Activated naive CD8-positive, alpha-beta T cell treated with anti-CD3 and anti-CD28 coated beads for 36 hours (primary cell): ENCODE data around the gene BPIFA1. TPM values are rescaled to one million over a fixed set of nuclear protein-coding genes. Genes with fewer than 3 reads are reported as not detected.

ENCODE experiments used
- DNase-seq: peaks from one replicate; pipeline ENCODE4 v3.0.0; 2021
- H3K27ac Mint-ChIP-seq: one replicate; pipeline ENCODE4 v1.8.0; 2022; ENCODE audit warnings: mild to moderate bottlenecking, moderate library complexity, mixed read lengths
- H3K27me3 Mint-ChIP-seq: one replicate; pipeline ENCODE4 v1.8.0; 2022; ENCODE audit warnings: mild to moderate bottlenecking, mixed read lengths
- H3K36me3 Mint-ChIP-seq: one replicate; pipeline ENCODE4 v1.8.0; 2021; ENCODE audit warnings: mild to moderate bottlenecking, mixed read lengths
- H3K4me1 Mint-ChIP-seq: one replicate; pipeline ENCODE4 v1.8.0; 2021; ENCODE audit warnings: mixed read lengths
- H3K4me3 Mint-ChIP-seq: one replicate; pipeline ENCODE4 v1.8.0; 2022; ENCODE audit warnings: mild to moderate bottlenecking, moderate library complexity, mixed read lengths
- H3K9me3 Mint-ChIP-seq: one replicate; pipeline ENCODE4 v1.8.0; 2022; ENCODE audit warnings: mixed read lengths
- total RNA-seq, 2 experiments: library from RNA; stranded (reverse); gene quantifications; one replicate each; pipeline ENCODE4 v1.2.3, GENCODE V29; 2021

BPIFA1 gene
- total RNA-seq, 2 experiments from 2014 or later, result not detected

DNA sequence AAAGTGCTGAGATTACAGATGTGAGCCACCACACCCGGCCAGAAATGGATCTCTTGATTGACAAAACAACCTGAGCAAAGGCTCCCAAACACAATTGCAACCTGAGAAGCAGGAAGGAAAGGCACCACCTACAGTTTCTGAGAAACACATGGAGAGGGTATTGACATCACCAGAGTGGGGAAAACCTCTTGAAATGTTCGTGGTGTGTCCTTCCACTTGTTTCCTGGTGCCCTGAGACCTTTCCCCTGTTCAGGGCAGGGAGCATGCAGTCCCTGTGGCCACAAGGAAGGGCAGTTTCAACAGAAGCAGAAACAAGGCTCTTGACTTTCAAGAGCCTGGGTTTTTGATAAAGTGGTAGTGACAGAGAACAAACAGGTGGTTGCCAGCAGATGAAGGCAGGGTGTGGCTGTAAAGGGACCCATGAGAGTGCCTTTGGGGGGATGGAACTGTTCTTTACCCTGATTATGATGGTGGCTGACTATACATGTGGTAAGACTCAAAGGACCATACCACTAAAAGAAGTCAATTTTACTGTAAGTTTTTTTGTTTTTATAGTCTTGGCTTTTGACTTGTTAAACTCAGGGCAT is 3.2 kb upstream of the BPIFA1 start:
- no peak overlapping the region for H3K4me3 Mint-ChIP-seq
- H3K27ac Mint-ChIP-seq, result peak overlapping the region; percentile 22
- no peaks in the 10 kb centered on the region for H3K36me3 Mint-ChIP-seq
- peaks cover 11% of the 10 kb centered on the region for H3K27me3 Mint-ChIP-seq
- peaks cover 9% of the 10 kb centered on the region for H3K4me1 Mint-ChIP-seq
- DNase-seq, result no peak
- H3K9me3 Mint-ChIP-seq, result no peaks in the 10 kb centered on the region

DNA sequence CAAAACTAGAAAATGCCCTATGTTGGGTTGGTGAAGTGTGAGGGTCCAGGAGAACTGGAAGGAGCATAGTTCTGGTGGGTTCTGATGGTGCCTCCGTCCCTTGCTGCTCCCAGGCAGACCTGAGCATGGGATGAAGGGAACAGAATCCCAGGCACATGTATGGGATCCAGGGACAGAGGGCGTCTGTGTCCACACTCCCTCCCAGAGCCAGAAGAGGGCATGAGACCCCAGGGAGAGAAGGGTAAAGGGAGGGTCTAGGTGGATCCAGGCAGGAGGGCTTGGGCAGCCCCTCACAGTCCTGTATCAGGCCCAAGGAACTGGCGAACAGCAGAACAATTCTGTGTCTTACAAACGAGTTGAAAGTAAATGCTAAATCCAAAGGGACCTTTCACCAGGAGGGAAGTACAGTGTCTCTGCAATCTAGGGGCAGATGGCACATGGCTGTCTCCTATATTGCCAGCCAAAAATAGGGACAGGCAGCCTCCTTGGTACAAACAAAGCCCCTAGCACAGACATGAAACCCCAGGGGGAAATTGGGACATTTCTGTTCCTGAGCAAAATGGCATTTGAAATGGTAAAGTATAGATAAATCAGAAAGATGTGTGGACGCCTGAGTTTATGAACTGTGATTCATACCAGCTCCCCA is 2.5 kb upstream of the BPIFA1 start:
- Mint-ChIP-seq H3K4me1 (peaks cover 9% of the 10 kb centered on the region), H3K36me3 (no peaks in the 10 kb centered on the region), H3K27ac (no peak overlapping the region)

DNA sequence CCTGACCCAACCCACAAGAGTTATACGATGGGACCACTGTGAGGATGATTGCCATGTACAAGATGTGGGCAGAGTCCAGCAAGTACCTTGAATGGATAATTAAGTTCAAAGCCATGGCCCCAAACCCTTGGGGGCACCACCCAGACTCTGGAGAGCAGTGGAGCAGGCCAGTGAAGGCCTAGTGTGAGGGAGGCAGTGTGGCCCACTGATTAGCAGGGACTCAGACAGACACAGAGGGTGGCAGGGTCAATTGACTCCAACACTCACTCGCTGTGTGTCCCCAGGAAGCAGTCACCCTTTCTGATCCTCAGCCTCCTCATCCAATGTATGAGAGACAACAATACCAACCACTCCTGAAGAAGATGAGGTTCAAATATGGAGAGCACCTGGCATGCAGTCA is 1.7 kb upstream of the BPIFA1 start:
- Mint-ChIP-seq H3K4me1 (peaks cover 9% of the 10 kb centered on the region), H3K27me3 (peaks cover 15% of the 10 kb centered on the region), H3K36me3 (no peaks in the 10 kb centered on the region), H3K27ac (no peak overlapping the region), H3K9me3 (no peaks in the 10 kb centered on the region), H3K4me3 (no peak overlapping the region)
- no peak for DNase-seq

More for the DNA sequence above, 2.5 kb upstream of the BPIFA1 start:
- Mint-ChIP-seq H3K9me3 (no peaks in the 10 kb centered on the region), H3K27me3 (peaks cover 11% of the 10 kb centered on the region), H3K4me3 (no peak overlapping the region)
- DNase-seq, result no peak

DNA sequence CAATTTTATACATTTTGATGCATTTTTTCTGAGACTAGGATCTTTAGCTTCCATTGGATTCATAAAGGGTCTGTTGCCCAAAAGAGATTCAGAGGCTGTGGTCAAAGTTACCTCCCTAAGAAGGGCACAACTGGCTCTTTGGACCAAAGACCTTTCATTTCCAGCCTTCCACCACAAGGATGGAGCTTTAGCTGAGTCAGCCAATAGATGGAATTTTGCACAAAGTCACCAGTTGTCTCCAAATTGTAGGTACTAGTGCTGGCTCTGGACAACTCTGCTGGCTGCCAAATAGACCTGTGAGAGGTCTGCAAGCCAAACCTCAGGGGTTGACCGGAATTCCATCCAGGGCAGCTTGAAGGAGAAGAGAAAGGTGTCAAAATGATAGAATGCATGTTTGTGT is 555 bp downstream of the BPIFA1 start:
- no peak for DNase-seq
- H3K36me3 Mint-ChIP-seq, result no peaks in the 10 kb centered on the region
- no peaks in the 10 kb centered on the region for H3K9me3 Mint-ChIP-seq
- peaks cover 5% of the 10 kb centered on the region for H3K4me1 Mint-ChIP-seq
- H3K27ac Mint-ChIP-seq, result no peak overlapping the region
- peaks cover 15% of the 10 kb centered on the region for H3K27me3 Mint-ChIP-seq
- no peak overlapping the region for H3K4me3 Mint-ChIP-seq

- Mint-ChIP-seq H3K4me3 (no peak overlapping the region), H3K36me3 (no peaks in the 10 kb centered on the region), H3K4me1 (no peaks in the 10 kb centered on the region), H3K9me3 (no peaks in the 10 kb centered on the region), H3K27me3 (peaks cover 15% of the 10 kb centered on the region), H3K27ac (no peak overlapping the region)
- DNase-seq, result no peak
These were observed 2.2 kb downstream of the BPIFA1 start for GRCh38 chr20:33237989-33238388.

GRCh38 chr20:33239418-33239817 is 3.6 kb downstream of the BPIFA1 start:
- DNase-seq, result no peak
- Mint-ChIP-seq H3K4me3 (no peak overlapping the region), H3K36me3 (no peaks in the 10 kb centered on the region), H3K27me3 (peaks cover 11% of the 10 kb centered on the region), H3K27ac (no peak overlapping the region), H3K9me3 (no peaks in the 10 kb centered on the region), H3K4me1 (no peaks in the 10 kb centered on the region)

GRCh38 chr20:33239979-33240736 is 4.4 kb downstream of the BPIFA1 start:
- Mint-ChIP-seq H3K27me3 (peaks cover 11% of the 10 kb centered on the region), H3K9me3 (no peaks in the 10 kb centered on the region), H3K4me3 (no peak overlapping the region), H3K27ac (no peak overlapping the region), H3K4me1 (no peaks in the 10 kb centered on the region), H3K36me3 (no peaks in the 10 kb centered on the region)
- DNase-seq, result no peak

DNA sequence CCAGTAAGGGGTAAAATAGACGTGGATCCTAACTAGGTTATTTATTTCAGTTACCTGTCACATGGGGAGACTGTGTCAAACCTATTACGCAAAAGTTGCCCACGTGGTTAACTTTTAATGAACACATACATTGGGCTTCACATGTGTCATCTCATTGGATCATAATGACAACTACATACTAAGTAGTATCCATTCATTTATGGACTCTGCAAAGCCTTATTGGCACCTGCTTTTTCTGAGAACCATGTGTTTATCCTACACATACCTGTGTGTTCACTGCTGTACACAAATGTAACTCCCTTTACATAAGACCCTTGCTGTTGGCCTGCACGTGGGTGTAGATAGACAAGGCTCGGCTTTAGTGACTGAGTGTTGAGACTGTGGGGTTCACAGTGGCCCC is 5.1 kb downstream of the BPIFA1 start:
- no peaks in the 10 kb centered on the region for H3K4me1 Mint-ChIP-seq
- H3K27me3 Mint-ChIP-seq, result peaks cover 7% of the 10 kb centered on the region
- H3K36me3 Mint-ChIP-seq, result no peaks in the 10 kb centered on the region
- no peak for DNase-seq
- H3K9me3 Mint-ChIP-seq, result no peaks in the 10 kb centered on the region
- no peak overlapping the region for H3K27ac Mint-ChIP-seq
- no peak overlapping the region for H3K4me3 Mint-ChIP-seq

DNA sequence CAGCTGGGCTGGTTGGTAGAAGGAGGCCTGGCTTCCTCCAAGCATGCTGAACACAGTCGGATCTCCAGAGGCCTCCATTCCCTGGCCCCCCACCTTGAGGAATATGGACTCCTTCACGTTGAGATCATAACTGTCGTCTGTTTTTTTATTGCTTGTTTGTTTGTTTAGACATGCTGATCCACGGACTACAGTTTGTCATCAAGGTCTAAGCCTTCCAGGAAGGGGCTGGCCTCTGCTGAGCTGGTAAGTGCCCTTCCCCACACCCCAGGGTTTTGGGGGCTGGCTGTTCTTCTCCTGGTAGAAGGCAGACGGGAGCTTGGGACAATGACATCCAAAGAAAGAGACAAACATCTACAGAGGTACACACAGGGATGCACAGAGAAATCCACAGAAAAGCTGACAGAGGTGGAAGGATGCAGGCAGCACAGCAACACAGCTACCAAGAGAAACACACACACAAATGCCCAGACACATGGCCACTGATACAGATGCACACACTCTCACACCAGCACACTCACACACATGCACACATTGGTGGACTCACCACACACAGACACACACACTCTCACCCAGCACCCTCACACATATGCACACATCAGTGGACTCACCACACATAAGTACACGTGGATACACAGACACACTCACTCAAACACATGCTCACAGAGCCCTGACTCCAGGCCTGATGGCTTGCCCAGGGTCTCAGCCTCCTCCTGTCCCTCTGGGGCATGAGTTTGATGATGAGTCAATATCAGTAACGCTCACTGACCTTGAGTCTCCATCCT is 6.7 kb downstream of the BPIFA1 start:
- Mint-ChIP-seq H3K4me1 (no peaks in the 10 kb centered on the region), H3K9me3 (no peaks in the 10 kb centered on the region), H3K4me3 (no peak overlapping the region), H3K36me3 (no peaks in the 10 kb centered on the region), H3K27me3 (peaks cover 4% of the 10 kb centered on the region), H3K27ac (no peak overlapping the region)
- DNase-seq, result no peak

- no peaks in the 10 kb centered on the region for H3K36me3 Mint-ChIP-seq
- no peak for DNase-seq
- H3K27ac Mint-ChIP-seq, result no peak overlapping the region
- H3K27me3 Mint-ChIP-seq, result no peaks in the 10 kb centered on the region
- no peak overlapping the region for H3K4me3 Mint-ChIP-seq
- H3K9me3 Mint-ChIP-seq, result no peaks in the 10 kb centered on the region
- no peaks in the 10 kb centered on the region for H3K4me1 Mint-ChIP-seq
These were observed 10.3 kb downstream of the BPIFA1 start for GRCh38 chr20:33246077-33246476.

- Mint-ChIP-seq H3K4me3 (no peak overlapping the region), H3K36me3 (no peaks in the 10 kb centered on the region), H3K9me3 (peaks cover 2% of the 10 kb centered on the region), H3K27me3 (peaks cover 11% of the 10 kb centered on the region), H3K4me1 (no peaks in the 10 kb centered on the region), H3K27ac (no peak overlapping the region)
- DNase-seq, result no peak
These were observed 13.7 kb downstream of the BPIFA1 start for GRCh38 chr20:33249456-33249855.

GRCh38 chr20:33250666-33251065 is 14.9 kb downstream of the BPIFA1 start:
- Mint-ChIP-seq H3K4me3 (no peak overlapping the region), H3K9me3 (peaks cover 2% of the 10 kb centered on the region), H3K36me3 (no peaks in the 10 kb centered on the region), H3K27ac (no peak overlapping the region), H3K27me3 (peaks cover 16% of the 10 kb centered on the region), H3K4me1 (no peaks in the 10 kb centered on the region)
- no peak for DNase-seq

DNA sequence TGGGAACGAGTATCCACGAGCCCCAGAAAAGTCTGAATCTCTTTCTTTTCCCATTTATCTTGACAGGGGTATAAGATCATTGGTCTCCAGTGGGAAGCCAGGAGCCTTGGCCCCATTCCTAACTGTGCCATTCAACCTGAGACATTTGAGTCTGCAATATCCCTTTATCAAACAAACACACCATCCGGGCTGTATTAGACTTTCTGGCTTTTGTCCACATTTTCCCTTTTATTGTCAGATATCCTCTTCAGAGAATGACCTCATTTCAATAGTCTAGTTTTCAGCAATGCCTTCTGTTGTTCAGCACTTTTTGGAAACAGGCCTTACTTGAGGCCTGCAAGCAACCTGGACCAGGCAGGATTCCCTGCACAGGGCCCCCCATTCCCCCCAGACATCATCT is 15.7 kb downstream of the BPIFA1 start:
- Mint-ChIP-seq H3K36me3 (no peaks in the 10 kb centered on the region), H3K27ac (no peak overlapping the region), H3K4me1 (no peaks in the 10 kb centered on the region), H3K4me3 (no peak overlapping the region), H3K9me3 (peaks cover 2% of the 10 kb centered on the region), H3K27me3 (peaks cover 16% of the 10 kb centered on the region)
- no peak for DNase-seq

GRCh38 chr20:33252460-33252859 is 16.7 kb downstream of the BPIFA1 start:
- H3K27me3 Mint-ChIP-seq, result peaks cover 21% of the 10 kb centered on the region
- H3K27ac Mint-ChIP-seq, result no peak overlapping the region
- H3K36me3 Mint-ChIP-seq, result no peaks in the 10 kb centered on the region
- peaks cover 2% of the 10 kb centered on the region for H3K9me3 Mint-ChIP-seq
- no peaks in the 10 kb centered on the region for H3K4me1 Mint-ChIP-seq
- H3K4me3 Mint-ChIP-seq, result no peak overlapping the region
- no peak for DNase-seq

DNA sequence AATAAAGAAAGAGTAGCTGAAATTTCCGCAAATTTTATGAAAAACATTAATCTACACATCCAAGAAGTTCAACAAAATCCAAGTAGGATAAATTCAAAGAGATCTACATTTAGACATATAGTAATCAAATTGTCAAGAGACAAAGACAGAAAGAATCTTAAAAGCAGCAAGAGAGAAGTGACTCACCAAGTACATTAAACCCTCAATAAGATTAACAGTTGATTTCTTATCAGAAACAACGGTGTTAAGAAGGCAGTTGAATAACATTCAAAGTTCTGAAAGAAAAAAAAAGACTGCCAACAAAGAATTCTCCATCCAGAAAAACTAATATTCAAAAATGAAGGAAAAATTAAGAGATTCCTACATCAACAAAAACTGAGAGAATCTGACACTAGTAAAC is 19.2 kb downstream of the BPIFA1 start:
- H3K9me3 Mint-ChIP-seq, result peaks cover 2% of the 10 kb centered on the region
- peaks cover 21% of the 10 kb centered on the region for H3K27me3 Mint-ChIP-seq
- H3K36me3 Mint-ChIP-seq, result no peaks in the 10 kb centered on the region
- DNase-seq, result no peak
- H3K4me3 Mint-ChIP-seq, result no peak overlapping the region
- no peaks in the 10 kb centered on the region for H3K4me1 Mint-ChIP-seq
- no peak overlapping the region for H3K27ac Mint-ChIP-seq
